Left lung (tissue), 10 donors: ENCODE results near the gene MMP3. TPM values are rescaled to one million over a fixed set of nuclear protein-coding genes. Genes with fewer than 3 reads are reported as not detected.

ENCODE experiments used
- ATAC-seq: fragments of 200-7000 bp; cut with Tn5 transposase; one replicate; pipeline ENCODE4 v1.9.1; 2020; ENCODE audit warnings: moderate library complexity
- DNase-seq, 4 donors: peaks; one replicate each; pipeline ENCODE4 v3.0.0-alpha.2; 2013 to 2020
- H3K27ac ChIP-seq, 2 donors: fragments of 200-600 bp; sonication (generic) in 1 of 2; one replicate each; pipeline versions ENCODE4 v1.5.0 to v1.8.0; 2020 to 2021
- H3K27me3 ChIP-seq, 2 donors: fragments of 200-600 bp; sonication (generic) in 1 of 2; one replicate each; pipeline versions ENCODE4 v1.5.0 to v1.8.0; 2020 to 2021
- H3K36me3 ChIP-seq, 2 donors: fragments of 200-600 bp; sonication (generic) in 1 of 2; one replicate each; pipeline versions ENCODE4 v1.5.0 to v1.8.0; 2020 to 2021
- H3K4me1 ChIP-seq, 2 donors: fragments of 200-600 bp; one replicate each; pipeline ENCODE4 v1.8.0; 2021
- H3K4me3 ChIP-seq, 2 donors: fragments of 200-600 bp; sonication (generic) in 1 of 2; one replicate each; pipeline versions ENCODE4 v1.5.0 to v1.8.0; 2020 to 2021; ENCODE audit warnings: mild to moderate bottlenecking in 1 of 2
- H3K9me3 ChIP-seq, 2 donors: fragments of 200-600 bp; sonication (generic) in 1 of 2; one replicate each; pipeline versions ENCODE4 v1.5.0 to v1.8.0; 2020 to 2021
- CTCF ChIP-seq, 2 donors: fragments of 200-600 bp; sonication (generic) in 1 of 2; IDR thresholded peaks; one replicate each; pipeline versions ENCODE4 v1.5.0 to v1.8.0; 2021; ENCODE audit warnings: antibody characterized with exemption in 2 of 2
- intact Hi-C, 2 donors: fragments of 100-400 bp; cut with DNase I; formaldehyde crosslinking; loops; one replicate each; pipeline versions ENCODE4 v1.11.2 to v1.14.2; 2022
- polyA plus RNA-seq, 6 donors: library from polyadenylated mRNA; unstranded; fragments of 120-200 nt; gene quantifications; one replicate each; pipeline ENCODE4 v1.2.1, GENCODE V29; 2013; ENCODE audit not compliant: insufficient read length in 6 of 6
- total RNA-seq, 2 donors: library from RNA; stranded (reverse); fragmentation: NEBNext Ultra II Directional; extraction: Animal tissue kit (Norgen Biotek cat#: 25700); gene quantifications; one replicate each; pipeline ENCODE4 v1.2.1, GENCODE V29; 2021
- donor health status: DM: no; HTN: yes; CAD: no.
- donor health status: DM: no; HTN: no; CAD: no.

The MMP3 gene
- total and polyA plus RNA-seq, 8 donors = 1.5 TPM; not detected in 7

- no peak overlapping the region for H3K4me3 ChIP-seq
- ATAC-seq (peak; percentile 56), DNase-seq (no peak)
- H3K36me3 ChIP-seq = no peaks in the 10 kb centered on the region
- intact Hi-C loops = no loop called here
- H3K27me3 ChIP-seq = no peaks in the 10 kb centered on the region
- peaks cover 0 to under 1% of the 10 kb centered on the region in 2 donors for H3K9me3 ChIP-seq
- peak; percentile 9 to 16 for TF ChIP-seq CTCF (IDR thresholded peaks at IDR 0.05)
- H3K27ac ChIP-seq = no peak overlapping the region
- H3K4me1 ChIP-seq = no peaks in the 10 kb centered on the region
Observed at GRCh38 chr11:102810950-102811660, 32.3 kb downstream of the MMP3 start.

- DNase-seq (no peak), ATAC-seq (no peak)
- H3K27ac ChIP-seq = no peak overlapping the region
- no peak overlapping the region for H3K4me3 ChIP-seq
- intact Hi-C loops = no loop called here
- no peaks in the 10 kb centered on the region for H3K27me3 ChIP-seq
- H3K9me3 ChIP-seq = no peaks in the 10 kb centered on the region
- no peaks in the 10 kb centered on the region for H3K4me1 ChIP-seq
- no peaks in the 10 kb centered on the region for H3K36me3 ChIP-seq
- TF ChIP-seq CTCF (IDR thresholded peaks at IDR 0.05) = no peak
Observed at GRCh38 chr11:102809971-102810370, 33.4 kb downstream of the MMP3 start.

- ATAC-seq = peak; percentile 76
- no peak for TF ChIP-seq CTCF (IDR thresholded peaks at IDR 0.05)
Observed at GRCh38 chr11:102807921-102808320, 35.5 kb downstream of the MMP3 start.

DNA sequence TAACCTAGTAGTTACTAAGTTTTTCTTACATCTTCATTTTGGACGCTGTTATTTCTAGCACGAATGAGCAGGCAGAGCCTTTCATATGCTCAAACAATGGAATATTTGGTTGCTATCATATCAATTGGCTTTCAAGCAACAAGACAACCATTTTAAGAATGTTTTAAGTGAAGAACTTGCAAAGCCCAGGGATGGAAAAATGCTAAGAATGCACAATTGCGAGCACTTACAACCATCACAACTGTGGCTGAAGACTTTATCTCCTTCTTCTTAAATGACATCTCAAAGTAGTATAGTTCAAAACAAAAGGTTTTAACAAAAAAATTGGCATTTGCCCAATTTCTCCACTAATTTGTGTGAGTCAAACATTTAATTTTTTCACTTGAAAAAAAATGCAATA, 37.1 kb downstream of the MMP3 start:
- H3K36me3 ChIP-seq = no peaks in the 10 kb centered on the region
- ATAC-seq = no peak
- intact Hi-C loops = no loop called here
- no peaks in the 10 kb centered on the region for H3K9me3 ChIP-seq
- no peak for DNase-seq
- H3K4me1 ChIP-seq = no peaks in the 10 kb centered on the region
- no peak overlapping the region for H3K4me3 ChIP-seq
- TF ChIP-seq CTCF (IDR thresholded peaks at IDR 0.05) = no peak
- no peak overlapping the region for H3K27ac ChIP-seq
- H3K27me3 ChIP-seq = no peaks in the 10 kb centered on the region

More at GRCh38 chr11:102807921-102808320, 35.5 kb downstream of the MMP3 start:
- intact Hi-C loops = no loop called here
- Histone ChIP-seq H3K36me3 (no peaks in the 10 kb centered on the region), H3K27me3 (no peaks in the 10 kb centered on the region), H3K9me3 (no peaks in the 10 kb centered on the region), H3K4me1 (no peaks in the 10 kb centered on the region), H3K4me3 (no peak overlapping the region), H3K27ac (no peak overlapping the region)
- peak in 1 of 4 donors; percentile 80 for DNase-seq

DNA sequence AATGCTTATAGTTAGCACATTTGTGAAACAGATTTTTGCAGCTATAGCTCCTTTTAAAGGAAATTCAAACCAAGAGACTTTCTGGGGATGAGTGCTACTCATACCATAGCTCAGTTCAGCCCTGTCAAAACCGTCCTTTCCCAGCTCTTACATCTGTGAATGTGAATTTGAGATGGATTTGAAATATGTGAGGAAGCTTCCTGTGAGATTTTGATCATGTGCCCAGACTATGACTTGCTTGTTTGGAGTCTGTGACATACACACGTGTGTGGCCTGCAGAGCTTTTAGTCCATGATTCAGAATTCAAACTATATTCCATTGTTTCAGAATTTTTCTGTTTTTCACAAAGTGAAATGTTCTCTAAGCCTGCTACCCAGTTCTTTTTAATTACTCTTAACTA, 41.1 kb downstream of the MMP3 start:
- intact Hi-C loops = no loop called here
- Histone ChIP-seq H3K9me3 (no peaks in the 10 kb centered on the region), H3K4me1 (no peaks in the 10 kb centered on the region), H3K27ac (no peak overlapping the region), H3K4me3 (no peak overlapping the region), H3K36me3 (no peaks in the 10 kb centered on the region), H3K27me3 (no peaks in the 10 kb centered on the region)
- ATAC-seq (peak; percentile 22), DNase-seq (no peak)
- no peak for TF ChIP-seq CTCF (IDR thresholded peaks at IDR 0.05)
